HEK293 (cell line): Measurements from ENCODE around the gene NR1H2.

ENCODE experiments used
- HOXA7 ChIP-seq: sonication (generic); formaldehyde crosslinking; IDR thresholded peaks from 2 replicates; pipeline ENCODE4 v1.8.1; 2022; ENCODE audit warnings: missing genetic modification reagents, borderline replicate concordance
- KLF16 ChIP-seq: fragments of 450-650 bp; formaldehyde crosslinking; IDR thresholded peaks from 2 replicates; pipeline ENCODE4 v1.5.1; 2017; ENCODE audit warnings: missing biosample characterization, missing genetic modification characterization
- PRDM10 ChIP-seq: fragments of 450-650 bp; formaldehyde crosslinking; IDR thresholded peaks from 2 replicates; pipeline ENCODE4 v1.5.1; 2016; ENCODE audit warnings: missing biosample characterization, missing genetic modification characterization
- ZBTB11 ChIP-seq: fragments of 450-650 bp; formaldehyde crosslinking; conservative IDR thresholded peaks from 2 replicates; pipeline ENCODE4 v1.5.1; 2016; ENCODE audit warnings: low read depth, missing biosample characterization, missing genetic modification characterization
- ZBTB17 ChIP-seq: fragments of 450-650 bp; formaldehyde crosslinking; IDR thresholded peaks from 2 replicates; pipeline ENCODE4 v1.5.1; 2016; ENCODE audit warnings: missing biosample characterization, missing genetic modification characterization
- ZEB2 ChIP-seq: fragments of 450-650 bp; formaldehyde crosslinking; IDR thresholded peaks from 2 replicates; pipeline ENCODE4 v1.5.1; 2016; ENCODE audit warnings: missing biosample characterization, missing genetic modification characterization
- ZFP37 ChIP-seq: fragments of 450-650 bp; formaldehyde crosslinking; IDR thresholded peaks from 2 replicates; pipeline ENCODE4 v1.5.1; 2016; ENCODE audit warnings: missing biosample characterization, missing genetic modification characterization
- ZFP41 ChIP-seq: fragments of 450-650 bp; formaldehyde crosslinking; IDR thresholded peaks from 2 replicates; pipeline ENCODE4 v1.5.1; 2016; ENCODE audit warnings: missing biosample characterization, missing genetic modification characterization, borderline replicate concordance
- ZNF148 ChIP-seq: fragments of 450-650 bp; formaldehyde crosslinking; IDR thresholded peaks from 2 replicates; pipeline ENCODE4 v1.5.0; 2017; ENCODE audit warnings: missing biosample characterization, missing genetic modification characterization, borderline replicate concordance
- ZNF341 ChIP-seq: fragments of 450-650 bp; formaldehyde crosslinking; IDR thresholded peaks from 2 replicates; pipeline ENCODE4; 2016; ENCODE audit warnings: low read depth, missing biosample characterization, missing genetic modification characterization
- ZNF560 ChIP-seq: fragments of 450-650 bp; formaldehyde crosslinking; IDR thresholded peaks from 2 replicates; pipeline ENCODE4 v1.5.1; 2017; ENCODE audit warnings: missing biosample characterization, missing genetic modification characterization, borderline replicate concordance
- TF ChIP-seq, protein P1 (sequence below): fragments of 450-650 bp; formaldehyde crosslinking; IDR thresholded peaks from 2 replicates; pipeline ENCODE4 v1.5.1; 2016; ENCODE audit warnings: missing biosample characterization, missing genetic modification characterization
- TF ChIP-seq, protein P2 (sequence below): fragments of 450-650 bp; formaldehyde crosslinking; IDR thresholded peaks from 2 replicates; pipeline ENCODE4 v1.5.1; 2016; ENCODE audit warnings: missing biosample characterization, missing genetic modification characterization, borderline replicate concordance
- TF ChIP-seq, protein P3 (sequence below): fragments of 450-650 bp; formaldehyde crosslinking; IDR thresholded peaks from 2 replicates; pipeline ENCODE4 v1.5.1; 2016; ENCODE audit warnings: missing biosample characterization, missing genetic modification characterization
- TF ChIP-seq, protein P4 (sequence below): fragments of 450-650 bp; formaldehyde crosslinking; IDR thresholded peaks from 2 replicates; pipeline ENCODE4 v1.5.1; 2017; ENCODE audit warnings: missing biosample characterization, missing genetic modification characterization
- TF ChIP-seq, protein P5 (sequence below): fragments of 450-650 bp; formaldehyde crosslinking; IDR thresholded peaks from 2 replicates; pipeline ENCODE4 v1.5.1; 2017; ENCODE audit warnings: missing biosample characterization, missing genetic modification characterization

NR1H2 gene

DNA sequence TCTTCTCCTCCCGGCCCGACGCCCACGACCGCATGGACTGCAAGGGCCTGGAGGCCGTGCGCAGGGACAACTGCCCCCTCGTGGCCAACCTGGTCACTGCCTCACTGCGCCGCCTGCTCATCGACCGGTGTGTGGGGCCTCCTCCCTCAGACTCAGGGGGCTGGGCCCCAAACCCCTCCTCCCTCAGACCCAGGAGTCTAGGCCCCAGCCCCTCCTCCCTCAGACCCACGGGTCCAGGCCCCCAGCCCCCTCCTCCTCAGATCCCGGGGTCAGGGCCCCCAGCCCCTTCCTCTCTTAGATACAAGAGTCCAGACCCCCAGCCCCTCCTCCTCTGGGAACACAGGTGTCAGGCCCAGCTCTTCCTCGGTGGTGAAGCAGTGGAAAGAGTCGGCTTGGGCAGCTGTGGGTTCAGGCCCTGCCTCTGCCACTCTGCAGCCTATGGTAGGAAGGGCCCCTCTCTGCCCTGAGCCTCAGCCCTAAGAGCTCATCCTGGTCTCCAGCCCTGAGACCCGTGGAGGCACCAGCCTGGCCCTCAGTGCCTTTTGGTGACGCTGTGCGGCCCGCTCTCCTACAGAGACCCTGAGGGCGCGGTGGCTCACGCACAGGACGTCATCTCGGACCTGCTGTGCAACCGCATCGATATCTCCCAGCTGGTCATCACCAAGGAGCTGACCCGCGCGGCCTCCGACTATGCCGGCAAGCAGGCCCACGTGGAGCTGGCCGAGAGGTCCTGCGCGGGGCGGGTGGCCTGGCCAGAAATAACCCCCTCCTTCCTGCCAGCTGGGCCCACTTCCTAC is 38.8 kb downstream of the NR1H2 start (continued):
- TF ChIP-seq PRDM10 (tag by site-specific recombination) (no peak), ZBTB11 (tag by site-specific recombination) (no peak), ZNF560 (no peak), ZNF341 (tag by site-specific recombination) (no peak), HOXA7 (CRISPR knock-in tag) (no peak), ZFP41 (tag by site-specific recombination) (no peak), ZBTB17 (0 out of 2 replicates have a peak, but pooled peaks have one; percentile 39), ZEB2 (tag by site-specific recombination) (no peak), ZFP37 (tag by site-specific recombination) (0 out of 2 replicates have a peak, but pooled peaks have one; percentile 59), ZNF148 (tag by site-specific recombination) (no peak), KLF16 (tag by site-specific recombination) (peak; percentile 29; the same call in 1 of the 2 replicates)
- TF ChIP-seq, protein P1, sequence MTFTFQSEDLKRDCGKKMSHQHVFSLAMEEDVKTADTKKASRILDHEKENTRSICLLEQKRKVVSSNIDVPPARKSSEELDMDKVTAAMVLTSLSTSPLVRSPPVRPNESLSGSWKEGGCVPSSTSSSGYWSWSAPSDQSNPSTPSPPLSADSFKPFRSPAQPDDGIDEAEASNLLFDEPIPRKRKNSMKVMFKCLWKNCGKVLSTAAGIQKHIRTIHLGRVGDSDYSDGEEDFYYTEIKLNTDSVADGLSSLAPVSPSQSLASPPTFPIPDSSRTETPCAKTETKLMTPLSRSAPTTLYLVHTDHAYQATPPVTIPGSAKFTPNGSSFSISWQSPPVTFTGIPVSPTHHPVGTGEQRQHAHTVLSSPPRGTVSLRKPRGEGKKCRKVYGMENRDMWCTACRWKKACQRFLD (tag by site-specific recombination): no peak
- TF ChIP-seq, protein P2, sequence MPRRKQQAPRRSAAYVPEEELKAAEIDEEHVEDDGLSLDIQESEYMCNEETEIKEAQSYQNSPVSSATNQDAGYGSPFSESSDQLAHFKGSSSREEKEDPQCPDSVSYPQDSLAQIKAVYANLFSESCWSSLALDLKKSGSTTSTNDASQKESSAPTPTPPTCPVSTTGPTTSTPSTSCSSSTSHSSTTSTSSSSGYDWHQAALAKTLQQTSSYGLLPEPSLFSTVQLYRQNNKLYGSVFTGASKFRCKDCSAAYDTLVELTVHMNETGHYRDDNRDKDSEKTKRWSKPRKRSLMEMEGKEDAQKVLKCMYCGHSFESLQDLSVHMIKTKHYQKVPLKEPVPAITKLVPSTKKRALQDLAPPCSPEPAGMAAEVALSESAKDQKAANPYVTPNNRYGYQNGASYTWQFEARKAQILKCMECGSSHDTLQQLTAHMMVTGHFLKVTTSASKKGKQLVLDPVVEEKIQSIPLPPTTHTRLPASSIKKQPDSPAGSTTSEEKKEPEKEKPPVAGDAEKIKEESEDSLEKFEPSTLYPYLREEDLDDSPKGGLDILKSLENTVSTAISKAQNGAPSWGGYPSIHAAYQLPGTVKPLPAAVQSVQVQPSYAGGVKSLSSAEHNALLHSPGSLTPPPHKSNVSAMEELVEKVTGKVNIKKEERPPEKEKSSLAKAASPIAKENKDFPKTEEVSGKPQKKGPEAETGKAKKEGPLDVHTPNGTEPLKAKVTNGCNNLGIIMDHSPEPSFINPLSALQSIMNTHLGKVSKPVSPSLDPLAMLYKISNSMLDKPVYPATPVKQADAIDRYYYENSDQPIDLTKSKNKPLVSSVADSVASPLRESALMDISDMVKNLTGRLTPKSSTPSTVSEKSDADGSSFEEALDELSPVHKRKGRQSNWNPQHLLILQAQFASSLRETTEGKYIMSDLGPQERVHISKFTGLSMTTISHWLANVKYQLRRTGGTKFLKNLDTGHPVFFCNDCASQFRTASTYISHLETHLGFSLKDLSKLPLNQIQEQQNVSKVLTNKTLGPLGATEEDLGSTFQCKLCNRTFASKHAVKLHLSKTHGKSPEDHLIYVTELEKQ: no peak
- TF ChIP-seq, protein P3, sequence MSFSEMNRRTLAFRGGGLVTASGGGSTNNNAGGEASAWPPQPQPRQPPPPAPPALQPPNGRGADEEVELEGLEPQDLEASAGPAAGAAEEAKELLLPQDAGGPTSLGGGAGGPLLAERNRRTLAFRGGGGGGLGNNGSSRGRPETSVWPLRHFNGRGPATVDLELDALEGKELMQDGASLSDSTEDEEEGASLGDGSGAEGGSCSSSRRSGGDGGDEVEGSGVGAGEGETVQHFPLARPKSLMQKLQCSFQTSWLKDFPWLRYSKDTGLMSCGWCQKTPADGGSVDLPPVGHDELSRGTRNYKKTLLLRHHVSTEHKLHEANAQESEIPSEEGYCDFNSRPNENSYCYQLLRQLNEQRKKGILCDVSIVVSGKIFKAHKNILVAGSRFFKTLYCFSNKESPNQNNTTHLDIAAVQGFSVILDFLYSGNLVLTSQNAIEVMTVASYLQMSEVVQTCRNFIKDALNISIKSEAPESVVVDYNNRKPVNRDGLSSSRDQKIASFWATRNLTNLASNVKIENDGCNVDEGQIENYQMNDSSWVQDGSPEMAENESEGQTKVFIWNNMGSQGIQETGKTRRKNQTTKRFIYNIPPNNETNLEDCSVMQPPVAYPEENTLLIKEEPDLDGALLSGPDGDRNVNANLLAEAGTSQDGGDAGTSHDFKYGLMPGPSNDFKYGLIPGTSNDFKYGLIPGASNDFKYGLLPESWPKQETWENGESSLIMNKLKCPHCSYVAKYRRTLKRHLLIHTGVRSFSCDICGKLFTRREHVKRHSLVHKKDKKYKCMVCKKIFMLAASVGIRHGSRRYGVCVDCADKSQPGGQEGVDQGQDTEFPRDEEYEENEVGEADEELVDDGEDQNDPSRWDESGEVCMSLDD (tag by site-specific recombination): no peak
- TF ChIP-seq, protein P4, sequence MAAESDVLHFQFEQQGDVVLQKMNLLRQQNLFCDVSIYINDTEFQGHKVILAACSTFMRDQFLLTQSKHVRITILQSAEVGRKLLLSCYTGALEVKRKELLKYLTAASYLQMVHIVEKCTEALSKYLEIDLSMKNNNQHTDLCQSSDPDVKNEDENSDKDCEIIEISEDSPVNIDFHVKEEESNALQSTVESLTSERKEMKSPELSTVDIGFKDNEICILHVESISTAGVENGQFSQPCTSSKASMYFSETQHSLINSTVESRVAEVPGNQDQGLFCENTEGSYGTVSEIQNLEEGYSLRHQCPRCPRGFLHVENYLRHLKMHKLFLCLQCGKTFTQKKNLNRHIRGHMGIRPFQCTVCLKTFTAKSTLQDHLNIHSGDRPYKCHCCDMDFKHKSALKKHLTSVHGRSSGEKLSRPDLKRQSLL (tag by site-specific recombination): no peak
- TF ChIP-seq, protein P5, sequence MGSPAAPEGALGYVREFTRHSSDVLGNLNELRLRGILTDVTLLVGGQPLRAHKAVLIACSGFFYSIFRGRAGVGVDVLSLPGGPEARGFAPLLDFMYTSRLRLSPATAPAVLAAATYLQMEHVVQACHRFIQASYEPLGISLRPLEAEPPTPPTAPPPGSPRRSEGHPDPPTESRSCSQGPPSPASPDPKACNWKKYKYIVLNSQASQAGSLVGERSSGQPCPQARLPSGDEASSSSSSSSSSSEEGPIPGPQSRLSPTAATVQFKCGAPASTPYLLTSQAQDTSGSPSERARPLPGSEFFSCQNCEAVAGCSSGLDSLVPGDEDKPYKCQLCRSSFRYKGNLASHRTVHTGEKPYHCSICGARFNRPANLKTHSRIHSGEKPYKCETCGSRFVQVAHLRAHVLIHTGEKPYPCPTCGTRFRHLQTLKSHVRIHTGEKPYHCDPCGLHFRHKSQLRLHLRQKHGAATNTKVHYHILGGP (tag by site-specific recombination): no peak
